PC-3 (cell line): Measurements from ENCODE around the gene DUSP22.

Experiments used
- EZH2 ChIP-seq: fragments of 300-600 bp; sonication (generic); IDR thresholded peaks from one replicate; pipeline ENCODE4 v1.6.1; 2017; ENCODE audit warnings: antibody characterized with exemption, mild to moderate bottlenecking, low read length; ENCODE audit not compliant: unreplicated experiment
- TF ChIP-seq, protein P1 (sequence below): fragments of 300-600 bp; sonication (generic); conservative IDR thresholded peaks from 2 replicates; pipeline ENCODE4 v1.5.1; 2017; ENCODE audit warnings: antibody characterized with exemption, low read depth, mild to moderate bottlenecking, low read length

- TF ChIP-seq, protein P1, sequence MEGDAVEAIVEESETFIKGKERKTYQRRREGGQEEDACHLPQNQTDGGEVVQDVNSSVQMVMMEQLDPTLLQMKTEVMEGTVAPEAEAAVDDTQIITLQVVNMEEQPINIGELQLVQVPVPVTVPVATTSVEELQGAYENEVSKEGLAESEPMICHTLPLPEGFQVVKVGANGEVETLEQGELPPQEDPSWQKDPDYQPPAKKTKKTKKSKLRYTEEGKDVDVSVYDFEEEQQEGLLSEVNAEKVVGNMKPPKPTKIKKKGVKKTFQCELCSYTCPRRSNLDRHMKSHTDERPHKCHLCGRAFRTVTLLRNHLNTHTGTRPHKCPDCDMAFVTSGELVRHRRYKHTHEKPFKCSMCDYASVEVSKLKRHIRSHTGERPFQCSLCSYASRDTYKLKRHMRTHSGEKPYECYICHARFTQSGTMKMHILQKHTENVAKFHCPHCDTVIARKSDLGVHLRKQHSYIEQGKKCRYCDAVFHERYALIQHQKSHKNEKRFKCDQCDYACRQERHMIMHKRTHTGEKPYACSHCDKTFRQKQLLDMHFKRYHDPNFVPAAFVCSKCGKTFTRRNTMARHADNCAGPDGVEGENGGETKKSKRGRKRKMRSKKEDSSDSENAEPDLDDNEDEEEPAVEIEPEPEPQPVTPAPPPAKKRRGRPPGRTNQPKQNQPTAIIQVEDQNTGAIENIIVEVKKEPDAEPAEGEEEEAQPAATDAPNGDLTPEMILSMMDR = no peak
- no peak for TF ChIP-seq EZH2
Observed at GRCh38 chr6:363291-363690, 71.0 kb downstream of the DUSP22 start.
